Gastroesophageal sphincter (tissue), 4 donors: Measurements from ENCODE around the gene NRF1. TPM values are rescaled to one million over a fixed set of nuclear protein-coding genes. Genes with fewer than 3 reads are reported as not detected.

Source experiments
- ATAC-seq: fragments of 150-250 bp; one replicate; pipeline ENCODE4 v1.9.1; 2016; ENCODE audit warnings: mild to moderate bottlenecking, moderate library complexity
- H3K27ac ChIP-seq, 4 donors: fragments of 200-600 bp; sonication (generic) in 3 of 4; 1 replicate in 3 of 4; 2 replicates in 1 of 4; pipeline ENCODE4 v1.5.1; 2016 to 2019
- H3K27me3 ChIP-seq: fragments of 200-600 bp; sonication (generic); one replicate; pipeline ENCODE4 v1.5.1; 2019
- H3K36me3 ChIP-seq, 2 donors: fragments of 200-600 bp; sonication (generic); one replicate each; pipeline ENCODE4 v1.5.1; 2019; ENCODE audit warnings: control low read depth in 1 of 2
- H3K4me1 ChIP-seq, 3 donors: fragments of 200-600 bp; sonication (generic); 1 replicate in 2 of 3; 2 replicates in 1 of 3; pipeline ENCODE4 v1.5.1; 2016 to 2019; ENCODE audit warnings: control low read depth in 2 of 3
- H3K4me3 ChIP-seq, 2 donors: fragments of 200-600 bp; sonication (generic); one replicate each; pipeline ENCODE4 v1.5.1; 2019; ENCODE audit warnings: mild to moderate bottlenecking in 1 of 2, moderate library complexity in 1 of 2
- H3K9me3 ChIP-seq, 3 donors: fragments of 200-600 bp; sonication (generic); one replicate each; pipeline ENCODE4 v1.5.1; 2017 to 2019; ENCODE audit warnings: control low read depth in 2 of 3
- EP300 ChIP-seq: sonication (generic); formaldehyde crosslinking; IDR thresholded peaks from one replicate; pipeline ENCODE4 v1.6.1; 2017; ENCODE audit warnings: antibody characterized with exemption, mild to moderate bottlenecking
- POLR2A ChIP-seq, 2 donors: fragments of 450-650 bp; IDR thresholded peaks; one replicate each; pipeline ENCODE4 v1.6.1; 2017; ENCODE audit warnings: antibody characterized with exemption in 2 of 2, mild to moderate bottlenecking in 2 of 2, moderate library complexity in 1 of 2
- POLR2AphosphoS5 ChIP-seq: sonication (generic); formaldehyde crosslinking; IDR thresholded peaks from one replicate; pipeline ENCODE4 v1.6.1; 2017; ENCODE audit warnings: antibody characterized with exemption
- WGBS, 2 donors: methylation state at CpG; one replicate each; pipeline ENCODE4 v1.1.5; 2018; ENCODE audit warnings: low coverage in 1 of 2; 5-methylcytosine and 5-hydroxymethylcytosine counted together
- total RNA-seq, 4 donors: library from RNA; depleted of rRNA; stranded (reverse); fragments of >200 nt; gene quantifications; one replicate each; pipeline ENCODE4 v1.1.0, GENCODE V29; 2016
- TF ChIP-seq, protein P1 (sequence below), 4 experiments: fragments of 200-600 bp in 2 of 4; fragments of 450-650 bp in 2 of 4; sonication (generic) in 1 of 4; IDR thresholded peaks; one replicate each; pipeline ENCODE4 v1.5.1; 2017 to 2019; ENCODE audit warnings: antibody characterized with exemption in 4 of 4, mild to moderate bottlenecking in 2 of 4, moderate library complexity in 2 of 4

NRF1 gene
- total RNA-seq, 4 donors from 2014 or later, result 7.8 to 20.5 (median 17.0) TPM

DNA sequence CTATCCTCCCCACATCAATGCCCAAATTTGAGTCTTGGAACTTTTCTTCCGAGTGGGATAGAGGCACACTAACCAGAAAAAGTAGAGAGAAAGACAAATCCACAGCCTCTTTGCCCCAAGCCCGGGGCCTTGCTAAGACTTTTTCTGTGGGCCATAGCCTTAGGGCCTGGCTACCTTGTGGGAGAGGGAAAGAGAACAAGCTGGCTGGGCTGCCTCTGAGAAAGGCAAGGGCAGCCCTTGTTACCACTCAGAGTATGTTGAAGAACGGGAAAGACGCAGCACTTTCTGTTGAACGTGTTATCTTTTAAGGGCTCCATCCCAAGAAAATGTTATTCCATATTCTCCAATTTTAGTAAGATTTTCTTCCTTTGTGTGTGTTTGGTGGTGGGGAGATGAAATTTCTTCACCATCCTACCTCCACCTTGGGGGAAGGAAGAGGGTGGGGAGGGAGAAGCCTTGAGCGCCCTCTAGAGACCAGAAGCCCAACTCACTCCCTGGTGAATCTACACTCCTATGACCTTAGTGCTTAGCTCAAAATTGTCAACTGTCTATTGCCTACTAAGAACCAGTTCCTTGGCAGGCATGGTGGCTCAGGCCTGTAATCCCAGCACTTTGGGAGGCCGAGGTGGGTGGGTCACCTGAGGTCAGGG is 3.9 kb upstream of the NRF1 start:
- H3K4me1 ChIP-seq, result peaks cover 0 to 19% (median 3%) of the 10 kb centered on the region in 3 donors
- 61 to 95% methylated on average over 3 to 6 of the region's 7 CpGs for WGBS, 2 donors
- H3K4me3 ChIP-seq, result no peak overlapping the region
- H3K27ac ChIP-seq, result no peak overlapping the region
- no peaks in the 10 kb centered on the region for H3K27me3 ChIP-seq
- no peaks in the 10 kb centered on the region for H3K9me3 ChIP-seq
- TF ChIP-seq, protein P1, sequence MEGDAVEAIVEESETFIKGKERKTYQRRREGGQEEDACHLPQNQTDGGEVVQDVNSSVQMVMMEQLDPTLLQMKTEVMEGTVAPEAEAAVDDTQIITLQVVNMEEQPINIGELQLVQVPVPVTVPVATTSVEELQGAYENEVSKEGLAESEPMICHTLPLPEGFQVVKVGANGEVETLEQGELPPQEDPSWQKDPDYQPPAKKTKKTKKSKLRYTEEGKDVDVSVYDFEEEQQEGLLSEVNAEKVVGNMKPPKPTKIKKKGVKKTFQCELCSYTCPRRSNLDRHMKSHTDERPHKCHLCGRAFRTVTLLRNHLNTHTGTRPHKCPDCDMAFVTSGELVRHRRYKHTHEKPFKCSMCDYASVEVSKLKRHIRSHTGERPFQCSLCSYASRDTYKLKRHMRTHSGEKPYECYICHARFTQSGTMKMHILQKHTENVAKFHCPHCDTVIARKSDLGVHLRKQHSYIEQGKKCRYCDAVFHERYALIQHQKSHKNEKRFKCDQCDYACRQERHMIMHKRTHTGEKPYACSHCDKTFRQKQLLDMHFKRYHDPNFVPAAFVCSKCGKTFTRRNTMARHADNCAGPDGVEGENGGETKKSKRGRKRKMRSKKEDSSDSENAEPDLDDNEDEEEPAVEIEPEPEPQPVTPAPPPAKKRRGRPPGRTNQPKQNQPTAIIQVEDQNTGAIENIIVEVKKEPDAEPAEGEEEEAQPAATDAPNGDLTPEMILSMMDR (IDR thresholded peaks at IDR 0.05), result peak in 1 of 4 experiments; percentile 19
- TF ChIP-seq EP300, result no peak
- no peak for TF ChIP-seq POLR2AphosphoS5
- no peak for ATAC-seq
- peaks cover 0 to 10% of the 10 kb centered on the region in 2 donors for H3K36me3 ChIP-seq

DNA sequence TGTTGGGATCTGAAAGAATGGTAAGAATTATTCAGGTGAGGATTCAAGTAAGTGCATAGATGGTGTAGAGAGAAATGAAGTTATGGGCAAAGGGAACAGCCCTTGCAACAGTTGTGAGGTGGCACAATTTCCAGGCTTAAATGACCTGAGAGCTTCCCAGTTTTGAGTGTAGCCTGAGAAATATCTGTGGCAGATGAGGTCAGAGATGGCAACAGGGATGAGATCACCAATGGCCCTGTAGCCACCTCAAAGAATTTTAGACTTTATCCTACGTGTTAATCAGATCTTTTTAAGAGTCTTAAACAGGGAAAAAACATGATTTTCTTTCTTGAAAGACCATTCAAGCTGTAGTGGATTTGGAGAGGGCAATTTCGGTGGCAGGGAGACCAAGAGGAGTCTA is 1.9 kb upstream of the NRF1 start:
- 100% methylated on average over 2 of the region's 2 CpGs for WGBS, 2 donors
- Histone ChIP-seq H3K36me3 (peaks cover 0 to 10% of the 10 kb centered on the region in 2 donors), H3K27ac (no peak overlapping the region), H3K27me3 (no peaks in the 10 kb centered on the region), H3K4me1 (peaks cover 0 to 40% (median 12%) of the 10 kb centered on the region in 3 donors), H3K4me3 (no peak overlapping the region), H3K9me3 (no peaks in the 10 kb centered on the region)
- TF ChIP-seq, protein P1 (IDR thresholded peaks at IDR 0.05), result no peak
- no peak for TF ChIP-seq POLR2A (IDR thresholded peaks at IDR 0.05)
- TF ChIP-seq EP300, result no peak
- TF ChIP-seq POLR2AphosphoS5, result no peak
- no peak for ATAC-seq

DNA sequence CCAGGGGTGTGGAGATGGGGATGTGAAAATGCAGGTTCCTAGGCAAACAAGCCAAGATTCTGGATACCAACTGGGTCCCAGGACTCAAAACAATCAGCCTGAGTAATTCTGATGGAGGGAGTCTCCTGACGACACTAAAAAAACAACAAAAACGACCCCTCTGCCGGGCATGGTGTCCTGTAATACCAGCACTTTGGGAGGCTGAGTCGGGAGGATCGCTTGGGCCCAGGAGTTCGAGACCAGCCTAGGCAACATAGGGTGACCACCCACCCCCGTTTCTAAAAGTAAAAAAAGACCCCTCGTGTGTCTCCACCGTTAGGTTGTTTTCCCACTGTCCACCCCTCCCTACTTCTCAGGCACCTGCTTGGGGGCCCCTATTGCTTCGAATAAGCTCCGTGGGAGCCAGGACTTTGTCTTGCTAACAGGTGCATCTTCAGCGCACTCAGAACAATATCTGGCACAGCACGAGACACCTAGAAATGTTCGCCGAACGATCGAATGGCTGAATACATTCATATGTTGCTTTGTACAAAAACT is 743 bp upstream of the NRF1 start:
- TF ChIP-seq POLR2A (IDR thresholded peaks at IDR 0.05) (no peak), EP300 (no peak), POLR2AphosphoS5 (no peak)
- ATAC-seq, result no peak
- H3K36me3 ChIP-seq, result peaks cover 0 to 10% of the 10 kb centered on the region in 2 donors
- H3K27ac ChIP-seq, result peak overlapping the region; percentile 91 to 99 (median 98)
- H3K4me3 ChIP-seq, result peak overlapping the region; percentile 86 to 87
- peaks cover 0 to 50% (median 17%) of the 10 kb centered on the region in 3 donors for H3K4me1 ChIP-seq
- 7 to 13% methylated on average over 3 to 10 of the region's 17 CpGs for whole genome bisulfite sequencing, 2 donors
- no peaks in the 10 kb centered on the region for H3K27me3 ChIP-seq
- H3K9me3 ChIP-seq, result no peaks in the 10 kb centered on the region

DNA sequence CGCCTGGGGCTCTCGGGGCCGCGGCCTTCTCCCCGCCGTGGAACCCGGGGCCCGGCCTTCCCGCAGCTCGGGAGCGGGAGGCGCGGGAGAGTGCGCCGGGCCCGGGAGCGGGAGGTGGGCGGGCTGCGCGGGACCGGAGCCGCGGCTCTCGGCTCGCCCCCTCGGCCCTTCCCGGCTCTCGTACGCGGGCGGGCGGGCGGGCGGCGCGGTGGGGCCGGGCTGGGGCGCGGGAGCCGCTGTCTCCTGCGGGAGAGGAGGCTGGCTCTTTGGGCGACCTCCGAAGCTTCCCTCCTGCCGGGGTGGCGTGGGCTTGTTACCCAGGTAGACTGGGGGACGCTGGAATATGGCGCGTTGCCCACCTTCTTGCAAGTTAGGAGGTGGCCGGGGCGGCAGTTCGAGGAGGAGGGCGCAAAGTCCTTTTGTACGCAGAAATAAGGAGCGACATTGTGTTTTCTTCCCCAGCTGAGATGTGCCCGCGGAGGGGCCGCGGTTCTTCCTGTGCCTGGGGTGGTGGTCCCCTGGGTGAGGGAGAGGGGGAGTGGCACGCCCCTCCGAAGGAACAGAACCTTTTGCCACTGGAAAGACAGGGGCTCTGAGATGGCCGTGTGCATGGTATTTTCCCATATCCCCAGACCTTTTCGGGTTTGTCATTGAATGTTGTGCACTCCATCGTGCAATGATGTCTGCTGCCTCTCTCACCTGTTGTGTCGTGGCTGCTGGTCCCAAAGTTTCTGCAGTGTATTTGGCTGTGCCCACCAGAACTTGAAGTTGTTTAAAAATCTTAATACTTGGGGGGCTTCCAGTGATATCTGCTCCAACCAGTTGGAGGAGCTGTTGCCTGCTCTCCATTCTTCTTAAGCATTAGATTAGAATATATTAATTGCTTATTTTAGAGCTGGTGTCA is 844 bp downstream of the NRF1 start:
- Histone ChIP-seq H3K9me3 (no peaks in the 10 kb centered on the region), H3K36me3 (peaks cover 0 to 10% of the 10 kb centered on the region in 2 donors), H3K27ac (peak overlapping the region; percentile 91 to 99 (median 98)), H3K27me3 (no peaks in the 10 kb centered on the region), H3K4me1 (peaks cover 2 to 60% (median 19%) of the 10 kb centered on the region in 3 donors), H3K4me3 (peak overlapping the region; percentile 86 to 87)
- 0 to 2% methylated on average over 2 to 6 of the region's 64 CpGs for WGBS, 2 donors
- TF ChIP-seq POLR2AphosphoS5, result no peak
- TF ChIP-seq, protein P1 (IDR thresholded peaks at IDR 0.05), result peak; percentile 28 to 67 (median 48)
- peak; percentile 34 for ATAC-seq

DNA sequence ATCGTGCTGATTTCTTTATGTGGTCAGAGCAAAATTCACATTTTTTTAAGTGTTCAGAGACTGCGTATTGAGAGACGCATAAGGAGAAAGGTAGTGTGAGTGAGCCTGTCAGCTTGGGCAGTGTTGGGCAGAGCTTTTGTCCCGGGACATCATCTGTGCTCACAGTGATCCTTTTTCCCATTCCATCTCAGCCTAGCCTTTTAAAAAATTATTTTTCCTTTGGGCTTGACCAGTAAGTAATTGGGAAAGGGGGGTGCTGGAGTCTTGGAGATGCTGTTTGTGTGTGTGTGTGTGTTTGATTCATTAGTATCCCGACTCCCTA is 1.5 kb downstream of the NRF1 start:
- H3K9me3 ChIP-seq, result no peaks in the 10 kb centered on the region
- H3K27me3 ChIP-seq, result no peaks in the 10 kb centered on the region
- no peak for ATAC-seq
- H3K4me3 ChIP-seq, result peak overlapping the region; percentile 86 to 87
- peak overlapping the region; percentile 91 to 99 (median 98) for H3K27ac ChIP-seq
- WGBS, 2 donors, result 7 to 8% methylated on average over 5 of the region's 5 CpGs
- H3K4me1 ChIP-seq, result peaks cover 5 to 67% (median 23%) of the 10 kb centered on the region in 3 donors
- peaks cover 0 to 10% of the 10 kb centered on the region in 2 donors for H3K36me3 ChIP-seq
- TF ChIP-seq POLR2A (IDR thresholded peaks at IDR 0.05) (no peak), POLR2AphosphoS5 (no peak), EP300 (no peak)
- TF ChIP-seq, protein P1 (IDR thresholded peaks at IDR 0.05), result no peak
